ENCODE data around the gene EIF4G3.
"Not testable (repeated sequence)": the region's sequence is repeated elsewhere in the genome, so short reads cannot be mapped to it uniquely, and the experiment has no call there.

EIF4G3 gene, protein sequence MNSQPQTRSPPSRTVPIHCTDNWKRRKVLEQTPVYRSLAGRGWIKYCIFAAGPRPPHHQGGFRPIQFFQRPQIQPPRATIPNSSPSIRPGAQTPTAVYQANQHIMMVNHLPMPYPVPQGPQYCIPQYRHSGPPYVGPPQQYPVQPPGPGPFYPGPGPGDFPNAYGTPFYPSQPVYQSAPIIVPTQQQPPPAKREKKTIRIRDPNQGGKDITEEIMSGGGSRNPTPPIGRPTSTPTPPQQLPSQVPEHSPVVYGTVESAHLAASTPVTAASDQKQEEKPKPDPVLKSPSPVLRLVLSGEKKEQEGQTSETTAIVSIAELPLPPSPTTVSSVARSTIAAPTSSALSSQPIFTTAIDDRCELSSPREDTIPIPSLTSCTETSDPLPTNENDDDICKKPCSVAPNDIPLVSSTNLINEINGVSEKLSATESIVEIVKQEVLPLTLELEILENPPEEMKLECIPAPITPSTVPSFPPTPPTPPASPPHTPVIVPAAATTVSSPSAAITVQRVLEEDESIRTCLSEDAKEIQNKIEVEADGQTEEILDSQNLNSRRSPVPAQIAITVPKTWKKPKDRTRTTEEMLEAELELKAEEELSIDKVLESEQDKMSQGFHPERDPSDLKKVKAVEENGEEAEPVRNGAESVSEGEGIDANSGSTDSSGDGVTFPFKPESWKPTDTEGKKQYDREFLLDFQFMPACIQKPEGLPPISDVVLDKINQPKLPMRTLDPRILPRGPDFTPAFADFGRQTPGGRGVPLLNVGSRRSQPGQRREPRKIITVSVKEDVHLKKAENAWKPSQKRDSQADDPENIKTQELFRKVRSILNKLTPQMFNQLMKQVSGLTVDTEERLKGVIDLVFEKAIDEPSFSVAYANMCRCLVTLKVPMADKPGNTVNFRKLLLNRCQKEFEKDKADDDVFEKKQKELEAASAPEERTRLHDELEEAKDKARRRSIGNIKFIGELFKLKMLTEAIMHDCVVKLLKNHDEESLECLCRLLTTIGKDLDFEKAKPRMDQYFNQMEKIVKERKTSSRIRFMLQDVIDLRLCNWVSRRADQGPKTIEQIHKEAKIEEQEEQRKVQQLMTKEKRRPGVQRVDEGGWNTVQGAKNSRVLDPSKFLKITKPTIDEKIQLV (N-terminal part only)

DNA sequence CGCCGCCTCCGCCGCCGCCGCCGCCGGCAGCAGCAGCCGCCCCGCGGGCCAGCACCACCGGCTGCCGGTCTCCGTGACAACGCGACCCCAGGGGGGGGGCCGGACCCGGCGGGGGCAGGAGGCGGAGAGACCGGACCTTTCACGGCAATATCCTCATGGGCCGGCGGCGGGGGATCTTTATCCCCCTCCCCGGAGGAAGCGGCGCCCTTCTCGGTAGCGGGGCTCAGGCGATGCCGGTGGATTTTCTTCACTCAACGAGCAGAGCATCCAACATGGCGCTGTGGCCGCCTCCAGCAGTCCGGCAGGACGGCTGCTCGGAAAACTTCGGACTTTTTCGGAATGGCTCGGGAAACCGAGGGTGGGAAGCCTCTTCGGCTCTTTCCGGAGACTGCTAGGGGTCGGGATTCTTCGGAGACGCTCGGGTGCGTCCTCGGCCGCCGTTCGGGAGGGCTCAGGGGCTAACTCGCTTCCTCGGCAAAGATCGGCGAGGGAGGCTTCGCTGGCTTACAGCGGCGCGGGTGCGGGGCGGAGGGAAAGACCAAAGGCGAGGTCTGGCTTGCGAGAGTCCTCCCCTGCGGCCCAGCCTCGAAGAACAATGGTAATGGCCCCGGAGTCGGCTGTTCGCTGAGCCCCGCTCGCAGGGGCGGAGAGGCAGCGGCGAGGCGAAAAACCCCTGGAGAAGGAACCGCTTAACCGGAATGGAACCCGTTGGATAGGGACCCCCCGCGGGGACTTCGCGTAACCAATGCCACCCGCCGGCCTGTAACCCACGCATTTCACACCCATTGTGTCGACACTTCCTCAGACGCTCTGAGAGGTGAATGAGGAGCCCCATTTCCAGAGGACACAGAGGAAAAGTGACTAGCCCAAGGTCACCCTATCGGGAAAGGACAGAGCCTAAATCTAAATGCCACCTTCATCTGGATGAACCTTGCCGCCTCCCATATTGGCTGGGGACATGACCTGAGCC is at the start of gene EIF4G3:
EIF4G3 (minus strand) TSS at position 312 of the 970 bp plus-strand sequence. CDS start 174,155 bp downstream, outside the sequence.
- peak; percentile 96 for DNase-seq

DNA sequence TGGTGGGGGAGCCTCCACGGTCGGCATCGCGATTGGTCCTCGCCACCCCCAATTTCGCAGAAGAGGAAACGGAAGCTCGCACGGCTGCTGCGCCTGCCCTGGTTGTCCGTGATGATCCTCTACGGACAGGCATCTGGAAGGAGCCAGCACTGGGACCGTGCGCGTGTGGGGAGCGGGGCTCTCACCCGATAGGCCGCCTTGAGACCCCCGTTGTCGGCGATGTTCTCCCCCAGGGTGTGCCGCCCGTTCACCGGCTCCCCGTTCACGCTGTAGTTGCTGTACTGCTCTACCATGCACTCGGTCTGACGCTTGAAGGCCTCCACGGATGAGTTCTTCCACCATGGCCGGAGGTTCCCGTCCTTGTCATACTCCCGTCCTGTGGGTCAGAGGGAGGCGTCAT is 48.4 kb upstream of the EIF4G3 start:
- no peak for DNase-seq

DNA sequence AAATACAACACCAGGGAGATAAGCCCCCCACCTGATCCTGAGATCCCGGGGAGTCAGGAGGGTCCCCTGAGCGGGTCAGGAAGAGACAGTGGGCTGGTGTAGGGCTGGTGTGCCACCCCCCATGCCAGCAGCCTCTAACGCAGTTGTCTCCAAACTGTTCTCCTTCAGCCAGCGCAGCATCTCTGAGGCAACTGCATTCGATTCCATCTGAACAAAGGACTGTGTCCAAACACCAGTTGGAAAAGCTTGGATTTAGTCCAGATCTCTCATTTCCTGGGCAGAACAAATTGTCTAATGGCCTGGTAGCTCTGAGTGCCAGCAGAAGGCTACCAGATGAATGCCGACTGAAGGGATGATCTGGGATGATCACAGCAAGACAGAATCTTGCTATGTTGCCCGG is 44.1 kb upstream of the EIF4G3 start:
- no peak for DNase-seq

DNA sequence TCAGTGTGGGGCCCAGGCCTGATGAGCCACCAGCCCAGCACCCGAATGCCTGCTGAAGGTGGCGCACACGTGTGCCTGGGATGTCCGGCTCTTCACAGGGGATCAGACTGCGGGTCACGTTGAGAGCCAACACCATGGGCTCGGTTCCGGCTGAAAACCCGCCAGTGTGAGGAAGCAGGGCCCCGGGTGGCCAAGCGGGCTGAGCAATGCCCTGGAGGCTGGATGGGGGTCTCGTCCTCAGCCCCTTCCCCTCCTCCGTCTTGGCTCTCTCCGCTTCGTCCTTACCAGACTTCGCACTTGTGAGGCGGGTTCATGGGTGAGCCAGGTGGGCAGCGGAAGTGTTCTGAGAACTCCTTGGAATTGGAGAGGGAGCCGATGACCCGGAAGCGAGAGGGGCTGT is 43.0 kb upstream of the EIF4G3 start:
- DNase-seq = no peak

DNA sequence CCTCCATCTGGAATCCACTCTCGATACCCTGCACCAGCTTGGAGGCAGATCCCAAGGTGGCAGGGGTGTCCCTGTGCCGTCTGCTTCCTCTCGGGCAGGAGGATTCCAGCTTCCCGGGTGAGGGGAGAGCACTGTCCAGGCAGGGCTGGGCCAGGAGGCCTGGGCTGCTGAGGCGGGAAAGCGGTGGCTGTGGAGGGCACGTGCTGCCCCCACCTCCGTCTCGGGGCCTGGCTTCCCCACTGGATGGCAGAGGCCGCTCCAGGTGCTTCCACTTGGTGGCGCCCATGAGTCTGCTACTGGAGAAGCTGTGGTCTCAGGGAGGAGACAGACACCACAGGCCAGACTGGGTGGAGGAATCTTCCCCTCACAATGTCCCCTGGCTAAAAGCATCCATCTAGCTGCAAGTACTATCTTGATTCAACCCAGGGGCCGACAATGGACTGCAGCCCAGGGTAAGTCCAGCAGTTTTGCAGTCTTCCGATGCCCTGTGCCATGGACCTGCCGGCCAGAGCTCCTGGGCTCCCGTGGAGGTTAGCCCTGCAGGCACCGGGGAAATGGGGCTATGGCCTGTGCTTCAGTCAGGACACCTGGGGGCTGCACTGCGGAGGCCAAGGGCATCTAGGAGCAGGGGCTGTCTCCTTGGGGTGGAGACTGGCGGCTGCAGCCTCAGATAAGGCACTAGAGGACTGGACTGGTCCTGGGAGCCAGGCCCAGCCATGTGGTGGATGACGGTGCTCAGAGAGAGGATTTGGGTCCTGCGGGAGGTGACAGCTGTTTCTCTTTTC is 41.3 kb upstream of the EIF4G3 start:
- no peak for DNase-seq

DNA sequence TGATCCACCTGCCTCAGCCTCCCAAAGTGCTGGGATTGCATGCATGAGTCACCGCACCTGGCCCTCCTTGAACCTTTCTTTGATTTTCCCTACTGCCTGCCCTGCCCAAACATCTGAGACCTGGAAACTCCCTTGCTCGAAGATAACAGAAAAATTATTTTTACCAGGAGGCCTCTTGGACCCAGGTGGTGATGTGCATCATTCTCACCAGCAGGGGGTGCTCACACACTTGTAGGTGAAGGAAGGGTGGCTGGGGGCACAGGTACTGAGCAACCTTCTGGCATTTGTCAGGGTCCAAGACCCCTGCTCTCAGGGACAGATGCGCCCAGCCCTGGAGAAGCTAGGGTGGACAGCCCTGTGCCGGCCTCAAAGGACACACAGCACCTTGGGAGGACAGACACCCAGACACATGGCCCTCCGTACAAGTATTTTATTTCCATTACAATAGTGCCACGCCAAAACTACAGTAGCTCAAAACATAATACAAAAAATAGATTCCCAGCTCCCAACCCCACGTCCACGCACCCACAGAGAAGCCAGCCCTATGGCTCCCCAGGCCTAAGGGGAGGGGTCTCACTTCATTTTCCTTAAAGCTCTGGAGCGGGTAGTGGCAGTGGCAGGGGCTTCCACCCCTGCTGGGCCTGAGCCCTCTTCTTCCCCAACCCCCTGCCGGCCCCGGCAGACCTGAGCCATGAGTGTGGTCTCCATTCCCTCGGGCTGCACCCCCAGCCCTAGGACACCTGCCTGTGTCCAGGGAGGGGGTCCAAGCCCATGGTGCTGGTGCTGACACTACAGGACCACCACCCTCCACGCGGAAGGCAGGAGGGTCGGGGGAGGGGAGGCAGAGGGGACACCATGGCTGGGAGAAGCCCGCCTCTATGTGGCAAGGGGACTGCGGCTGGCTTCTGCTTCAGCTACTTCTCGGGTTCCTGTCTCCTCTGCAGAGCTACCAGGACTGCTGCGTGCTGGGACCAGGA is 40.4 kb upstream of the EIF4G3 start:
- DNase-seq = no peak

DNA sequence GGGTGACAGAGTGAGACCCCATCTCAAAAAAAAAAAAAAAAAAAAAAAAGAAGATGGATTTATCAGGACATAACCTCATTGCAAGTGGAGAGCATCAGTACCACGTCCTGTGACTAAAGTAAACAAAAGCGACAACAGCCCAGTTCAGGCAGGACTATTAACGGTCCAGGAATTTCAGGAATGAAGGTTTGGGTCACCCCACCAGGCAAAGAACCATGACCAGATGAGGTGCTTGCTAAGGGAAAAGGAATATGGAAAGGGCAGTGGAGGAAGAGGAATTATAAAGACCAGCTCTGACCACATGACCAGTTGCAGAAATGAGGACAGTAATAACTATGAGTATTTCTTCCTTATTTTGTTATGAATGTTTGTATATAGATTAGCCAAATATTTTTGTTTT is 35.4 kb upstream of the EIF4G3 start:
- no peak for DNase-seq

DNA sequence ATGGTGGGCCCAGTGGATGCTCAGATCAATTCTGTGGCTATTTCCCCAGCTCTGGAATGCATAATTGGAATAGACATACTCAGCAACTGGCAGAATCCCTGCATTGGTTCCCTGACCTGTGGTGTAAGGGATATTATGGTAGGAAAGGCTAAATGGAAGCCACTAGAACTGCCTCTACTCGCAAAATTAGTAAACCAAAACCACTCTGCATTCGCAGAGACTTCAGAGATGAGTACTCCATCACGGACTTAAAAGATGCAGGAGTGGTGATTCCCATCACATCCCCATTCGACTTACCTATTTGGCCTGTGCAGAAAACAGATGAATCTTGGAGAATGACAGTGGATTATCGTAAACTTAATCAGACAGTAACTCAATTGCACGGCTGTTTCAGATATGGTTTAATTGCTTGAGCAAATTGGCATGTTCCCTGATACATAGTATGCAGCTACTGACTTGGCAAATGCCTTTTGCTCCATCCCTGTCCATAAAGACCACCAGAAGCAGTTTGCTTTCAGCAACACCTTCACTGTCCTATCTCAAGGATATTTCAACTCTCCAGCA is 31.5 kb upstream of the EIF4G3 start:
- not testable (repeated sequence) for DNase-seq

DNA sequence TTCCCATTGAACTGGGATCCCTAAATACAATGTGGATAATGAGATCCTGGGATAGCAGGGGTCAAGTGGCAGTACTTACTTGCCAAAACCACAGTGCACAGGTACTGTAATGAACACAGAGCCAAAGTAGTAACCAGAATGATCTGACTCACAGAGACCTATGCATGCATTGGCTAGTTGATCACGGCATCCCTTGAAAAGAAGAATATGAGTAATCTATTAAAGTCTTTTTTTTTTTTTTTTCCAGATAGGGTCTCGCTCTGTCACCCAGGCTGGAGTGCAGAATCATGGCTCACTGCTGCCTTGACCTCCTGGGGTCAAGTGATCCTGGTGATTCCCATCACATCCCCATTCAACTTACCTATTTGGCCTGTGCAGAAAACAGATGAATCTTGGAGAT is 29.4 kb upstream of the EIF4G3 start:
- no peak for DNase-seq

DNA sequence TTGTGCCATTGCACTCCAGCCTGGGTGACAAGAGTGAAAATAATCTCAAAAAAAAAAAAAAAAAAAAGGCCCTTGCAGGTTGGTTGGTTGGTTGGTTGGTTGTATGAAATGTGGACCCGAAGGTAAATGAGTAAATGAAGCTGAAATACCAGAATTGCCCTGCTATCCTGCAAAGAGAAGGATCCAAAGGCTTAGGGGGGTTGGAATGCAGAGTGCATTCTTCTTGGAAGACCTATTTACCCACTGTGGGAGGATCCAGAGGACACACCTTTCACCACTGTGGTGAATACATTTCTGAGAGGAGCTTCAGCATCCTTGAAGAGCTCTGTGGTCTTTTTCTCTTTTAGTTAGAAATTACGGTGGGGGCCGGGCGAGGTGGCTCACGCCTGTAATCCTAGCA is 28.7 kb upstream of the EIF4G3 start:
- no peak for DNase-seq

DNA sequence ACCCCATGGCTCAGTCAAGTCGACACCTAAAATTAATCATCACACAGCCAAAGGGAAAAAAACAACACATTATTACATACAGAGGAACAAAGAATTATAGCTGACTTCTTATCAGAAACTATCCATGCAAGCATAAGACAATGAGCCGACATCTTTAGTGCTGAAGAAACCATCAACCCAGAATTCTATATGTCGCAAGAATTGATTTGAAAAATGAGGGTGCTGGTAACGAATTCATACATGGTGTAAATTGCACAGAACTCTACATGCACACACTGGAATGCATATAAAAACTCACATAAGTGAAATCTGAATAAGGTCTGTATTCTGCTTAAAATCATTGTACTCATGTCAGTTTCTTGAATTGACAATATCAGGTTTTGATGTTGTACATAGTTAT is 25.0 kb upstream of the EIF4G3 start:
- no peak for DNase-seq

DNA sequence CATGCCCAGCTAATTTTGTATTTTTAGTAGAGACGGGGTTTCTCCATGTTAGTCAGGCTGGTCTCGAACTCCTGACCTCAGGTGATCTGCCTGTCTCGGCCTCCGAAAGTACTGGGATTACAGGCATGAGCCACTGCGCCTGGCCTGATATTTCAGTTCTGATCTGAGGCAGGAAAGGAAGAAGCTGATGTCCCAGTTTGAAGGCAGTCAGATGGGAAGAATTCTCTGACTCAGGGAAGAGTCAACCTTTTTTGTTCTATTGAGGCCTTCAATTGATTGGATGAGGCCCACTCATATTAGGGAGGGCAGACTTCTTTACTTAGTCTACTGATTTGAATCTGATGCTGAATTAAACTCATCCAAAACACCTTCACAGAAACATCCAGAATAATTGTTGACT is 24.5 kb upstream of the EIF4G3 start:
- not testable (repeated sequence) for DNase-seq

DNA sequence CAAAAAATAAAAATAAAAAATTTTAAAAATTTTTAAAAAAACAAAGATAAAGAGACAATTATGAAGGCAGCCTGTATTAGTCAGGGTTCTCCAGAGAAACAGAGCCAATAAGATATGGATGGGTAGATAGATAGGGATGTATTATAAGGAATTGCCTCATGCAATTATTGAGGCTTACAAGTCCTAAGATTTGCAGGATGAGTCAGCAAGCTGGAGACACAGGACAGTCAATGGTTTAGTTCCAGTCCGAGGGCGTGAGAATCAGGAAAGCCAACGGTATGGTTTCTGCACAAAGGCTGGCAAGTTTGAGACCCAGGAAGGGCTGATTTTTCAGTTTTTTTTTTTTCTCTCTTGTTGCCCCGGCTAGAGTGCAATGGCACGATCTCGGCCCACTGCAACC is 24.1 kb upstream of the EIF4G3 start:
- no peak for DNase-seq

DNA sequence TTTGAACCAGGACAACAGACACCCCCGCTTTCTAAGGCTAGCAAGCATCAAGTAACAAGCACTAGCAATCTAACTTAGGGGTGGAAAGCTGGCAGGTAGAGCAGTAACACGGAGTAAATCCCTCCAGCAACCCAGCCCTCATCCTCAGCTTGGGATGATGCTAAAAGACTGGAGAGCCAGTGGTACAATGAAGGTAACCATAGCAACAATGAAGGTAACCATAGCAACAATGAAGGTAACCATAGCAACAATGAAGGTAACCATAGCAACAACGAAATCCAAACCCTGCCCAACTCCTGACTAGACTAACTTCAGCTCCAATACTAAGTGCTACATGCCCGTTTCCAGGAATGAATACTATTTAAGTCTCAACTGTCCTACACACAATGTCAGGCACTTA is 22.2 kb upstream of the EIF4G3 start:
- DNase-seq = no peak

DNA sequence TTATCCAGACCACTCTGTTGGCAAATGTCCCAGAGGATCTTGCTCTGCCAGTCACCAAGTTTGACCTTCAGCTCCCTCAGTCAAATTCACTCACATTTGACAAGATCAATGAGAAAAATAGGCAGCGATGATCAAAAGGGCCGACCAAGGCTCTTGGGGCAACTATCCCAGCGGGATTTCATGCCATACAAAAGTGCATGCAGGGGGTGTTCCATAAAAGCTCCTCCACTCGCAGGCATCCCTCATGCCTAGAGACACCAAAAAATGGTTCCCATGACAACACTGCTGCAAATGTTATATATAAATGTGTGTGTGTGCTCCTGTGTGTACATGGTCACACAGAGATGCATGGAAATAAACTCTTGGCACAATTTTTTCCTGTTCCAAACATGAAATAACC is 16.2 kb upstream of the EIF4G3 start:
- DNase-seq = no peak

DNA sequence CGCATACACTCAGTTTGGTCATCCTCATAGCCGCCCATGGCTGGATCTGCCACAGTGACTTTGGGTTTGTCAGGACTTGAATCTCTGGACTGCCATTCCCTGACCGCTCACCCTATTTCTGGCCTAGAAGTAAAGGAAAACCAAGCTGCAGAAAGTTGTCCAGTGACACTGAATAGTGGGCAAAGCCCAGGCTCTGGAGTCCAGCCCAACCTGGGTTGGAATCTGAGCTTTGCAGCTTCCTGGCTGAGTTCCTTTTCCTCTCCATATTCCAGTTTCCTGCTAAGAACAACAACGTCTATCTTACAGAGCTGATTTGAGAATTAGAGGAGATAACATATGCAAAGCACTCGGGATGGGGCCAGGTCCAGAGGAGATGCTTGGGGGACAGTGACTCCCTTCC is 15.6 kb upstream of the EIF4G3 start:
- no peak for DNase-seq

DNA sequence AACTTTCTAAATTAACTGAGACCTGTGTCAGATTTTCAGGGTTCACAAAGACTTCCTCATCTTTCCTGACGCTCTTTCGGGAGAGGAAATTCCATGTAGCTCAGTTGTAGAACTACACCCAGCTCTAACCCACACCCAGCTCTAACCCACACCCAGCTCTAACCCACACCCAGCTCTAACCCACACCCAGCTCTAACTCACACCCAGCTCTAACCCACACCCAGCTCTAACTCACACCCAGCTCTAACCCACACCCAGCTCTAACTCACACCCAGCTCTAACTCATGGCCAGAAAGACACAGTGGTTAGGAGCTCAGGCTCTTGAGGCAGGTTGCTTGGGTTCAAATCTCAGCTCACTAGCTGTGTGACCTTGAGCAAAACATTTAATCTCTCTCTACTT is 14.1 kb upstream of the EIF4G3 start:
- DNase-seq = not testable (repeated sequence)

DNA sequence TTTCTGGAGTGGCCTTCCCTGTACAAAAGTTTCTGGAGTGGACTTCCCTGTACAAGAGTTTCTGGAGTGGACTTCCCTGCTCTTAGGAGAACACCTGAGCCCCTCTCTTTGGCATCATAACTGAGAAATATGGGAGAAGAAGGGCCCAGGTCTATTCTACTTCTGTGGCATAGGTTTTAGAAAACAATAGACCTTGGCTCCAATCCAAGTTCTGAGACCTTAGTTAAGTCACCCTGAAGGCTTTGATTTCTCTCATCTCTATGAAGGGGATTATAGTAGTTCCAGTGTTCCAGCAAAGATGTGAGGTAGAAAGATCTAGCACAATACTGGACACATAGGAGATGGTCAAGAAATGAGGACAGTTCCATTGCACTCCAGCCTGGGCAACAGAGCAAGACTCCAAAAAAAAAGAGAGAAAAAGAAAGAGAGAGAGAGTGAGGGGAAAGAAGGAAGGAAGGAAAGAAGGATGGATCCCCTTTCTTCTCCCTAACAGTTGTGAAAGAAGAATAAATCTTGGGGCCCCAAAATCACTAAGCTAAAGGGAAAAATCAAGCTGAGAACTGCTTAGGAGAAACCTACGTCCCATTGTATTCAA is 13.3 kb upstream of the EIF4G3 start:
- no peak for DNase-seq

DNA sequence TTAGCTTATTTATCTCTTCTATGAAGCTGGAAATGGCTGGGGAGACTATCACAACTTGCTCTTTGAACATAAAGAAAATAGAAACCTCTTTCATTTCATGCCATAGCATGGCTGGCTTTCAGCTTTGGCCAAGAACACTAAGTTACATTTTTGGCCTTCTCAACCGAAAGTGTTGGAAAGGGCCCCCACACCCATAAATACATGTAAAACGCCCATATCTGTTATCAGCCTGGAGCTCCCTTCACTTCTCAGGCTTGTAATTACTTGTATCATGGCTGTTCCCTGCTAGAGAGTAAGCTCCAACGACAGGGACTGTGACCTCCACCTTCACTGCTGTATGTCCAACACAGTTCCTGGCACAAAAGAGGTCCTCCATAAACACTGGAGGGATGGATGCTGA is 12.7 kb upstream of the EIF4G3 start:
- no peak for DNase-seq

Measured in GOT3 (cell line).